A673 (cell line): Measurements from ENCODE around the gene NUMB. TPM values are rescaled to one million over a fixed set of nuclear protein-coding genes. Genes with fewer than 3 reads are reported as not detected.

ENCODE experiments used
- BruUV-seq: library from RNA; stranded (reverse); fragments of 400-500 nt; replicated peaks from 2 replicates; lab custom pipeline; 2021; lab: Mats Ljungman, UMichigan
- CTCF ChIA-PET: fragments of 300-600 bp; sonication (Branson Sonifier 250); formaldehyde crosslinking; loops from one replicate; lab custom pipeline; 2022; ENCODE audit warnings: antibody characterized with exemption; lab: Charles Lee
- POLR2A ChIA-PET: fragments of 300-600 bp; sonication (Branson Sonifier 250); formaldehyde crosslinking; loops from one replicate; lab custom pipeline; 2022; ENCODE audit warnings: antibody characterized with exemption; ENCODE audit not compliant: low non-redundant PET; lab: Charles Lee
- DNase-seq: peaks from one replicate; pipeline ENCODE4 v3.0.0-alpha.2; 2015; ENCODE audit warnings: low spot score
- H3K27ac ChIP-seq: fragments of 200-600 bp; sonication (generic); 2 replicates; pipeline ENCODE4 v1.5.1; 2016; ENCODE audit warnings: mixed run types, low read depth, mild to moderate bottlenecking, mixed read lengths, antibody characterized with exemption, low read length; ENCODE audit not compliant: poor library complexity, severe bottlenecking
- H3K27me3 ChIP-seq: fragments of 200-600 bp; sonication (generic); replicated peaks from 2 replicates; pipeline ENCODE4 v1.6.1; 2017; ENCODE audit warnings: mixed run types, low read depth, mild to moderate bottlenecking, mixed read lengths, antibody characterized with exemption, low read length; ENCODE audit not compliant: insufficient read depth, poor library complexity
- H3K36me3 ChIP-seq: fragments of 200-600 bp; sonication (generic); 2 replicates; pipeline ENCODE4 v1.6.1; 2016; ENCODE audit warnings: mixed run types, mild to moderate bottlenecking, mixed read lengths, antibody characterized with exemption, low read length; ENCODE audit not compliant: insufficient read depth, poor library complexity, severe bottlenecking
- H3K4me1 ChIP-seq: fragments of 200-600 bp; sonication (generic); 2 replicates; pipeline ENCODE4 v1.6.1; 2017; ENCODE audit warnings: mixed run types, mild to moderate bottlenecking, mixed read lengths, antibody characterized with exemption, low read length; ENCODE audit not compliant: insufficient read depth, poor library complexity, severe bottlenecking
- H3K4me3 ChIP-seq: fragments of 200-600 bp; sonication (generic); 2 replicates; pipeline ENCODE4 v1.5.1; 2016; ENCODE audit warnings: low read depth, mixed run types, mild to moderate bottlenecking, mixed read lengths, low read length; ENCODE audit not compliant: poor library complexity, severe bottlenecking
- H3K9me3 ChIP-seq: fragments of 200-600 bp; sonication (generic); 2 replicates; pipeline ENCODE4 v1.6.1; 2016; ENCODE audit warnings: mixed run types, low read depth, mild to moderate bottlenecking, mixed read lengths, antibody characterized with exemption, low read length; ENCODE audit not compliant: poor library complexity, severe bottlenecking
- CTCF ChIP-seq: fragments of 300-800, 200-600 bp; sonication (generic); conservative IDR thresholded peaks from 2 replicates; pipeline ENCODE4 v1.5.1; 2017; ENCODE audit warnings: low read depth, mild to moderate bottlenecking, antibody characterized with exemption, low read length, moderate library complexity, mixed read lengths
- EZH2 ChIP-seq: fragments of 200-600 bp; sonication (generic); IDR thresholded peaks from 2 replicates; pipeline ENCODE4 v1.6.1; 2017; ENCODE audit warnings: borderline replicate concordance, low read depth, mild to moderate bottlenecking, mixed read lengths, antibody characterized with exemption, low read length; ENCODE audit not compliant: poor library complexity, severe bottlenecking
- intact Hi-C: fragments of 100-400 bp; cut with micrococcal nuclease; formaldehyde crosslinking; loops from one replicate; pipeline ENCODE4 v1.10.0; 2022; ENCODE audit not compliant: unreplicated experiment
- total RNA-seq: library from RNA; stranded (reverse); gene quantifications from 2 replicates; pipeline ENCODE4 v1.2.3, GENCODE V29; 2021

NUMB gene
- total RNA-seq, 1 experiment from 2014 or later: 46.3 TPM

- Histone ChIP-seq H3K4me1 (no peaks in the 10 kb centered on the region), H3K27ac (no peak overlapping the region), H3K9me3 (no peaks in the 10 kb centered on the region), H3K27me3 (no peaks in the 10 kb centered on the region), H3K4me3 (no peak overlapping the region), H3K36me3 (no peaks in the 10 kb centered on the region)
- CTCF ChIA-PET: no interaction called here
- no TSS peak for BruUV-seq
- TF ChIP-seq CTCF (no peak), EZH2 (no peak)
- DNase-seq: no peak
- POLR2A ChIA-PET: no interaction called here
- intact Hi-C loops: no loop called here
Measured at GRCh38 chr14:73263606-73264005, 194.7 kb downstream of the NUMB start.

GRCh38 chr14:73262427-73263183, 195.7 kb downstream of the NUMB start:
- intact Hi-C loops: no loop called here
- BruUV-seq: no TSS peak
- Histone ChIP-seq H3K36me3 (no peaks in the 10 kb centered on the region), H3K4me1 (no peaks in the 10 kb centered on the region), H3K9me3 (no peaks in the 10 kb centered on the region), H3K4me3 (no peak overlapping the region), H3K27me3 (no peaks in the 10 kb centered on the region), H3K27ac (no peak overlapping the region)
- CTCF ChIA-PET: no interaction called here
- POLR2A ChIA-PET: no interaction called here
- DNase-seq: no peak
- TF ChIP-seq CTCF: no peak
- TF ChIP-seq EZH2: no peak

GRCh38 chr14:73261520-73262426, 196.6 kb downstream of the NUMB start:
- CTCF ChIA-PET: no interaction called here

More at GRCh38 chr14:73261520-73262426, 196.6 kb downstream of the NUMB start:
- TF ChIP-seq CTCF (no peak), EZH2 (no peak)
- no peaks in the 10 kb centered on the region for H3K9me3 ChIP-seq
- no peaks in the 10 kb centered on the region for H3K27me3 ChIP-seq
- H3K27ac ChIP-seq: no peak overlapping the region
- H3K4me1 ChIP-seq: no peaks in the 10 kb centered on the region
- intact Hi-C loops: no loop called here
- DNase-seq: no peak
- no TSS peak for BruUV-seq
- no peaks in the 10 kb centered on the region for H3K36me3 ChIP-seq
- POLR2A ChIA-PET: no interaction called here
- no peak overlapping the region for H3K4me3 ChIP-seq
